H9 (cell line): ENCODE data around the gene FAM43A. TPM values are rescaled to one million over a fixed set of nuclear protein-coding genes. Genes with fewer than 3 reads are reported as not detected.
A peak's percentile ranks its signal among the peaks of the same experiment; 100 is the strongest.

Experiments used
- DNase-seq: peaks from one replicate; pipeline ENCODE4 v3.0.0-alpha.2; 2017
- H2AFZ ChIP-seq: one replicate; pipeline ENCODE4 v1.6.1; 2013; ENCODE audit warnings: mild to moderate bottlenecking, low read length, control low read depth, moderate library complexity
- H2AK5ac ChIP-seq: 2 replicates; pipeline ENCODE4 v1.6.1; 2013; ENCODE audit warnings: low read length, control low read depth, mixed read lengths; ENCODE audit not compliant: insufficient read length
- H2BK120ac ChIP-seq: one replicate; pipeline ENCODE4 v1.6.1; 2013; ENCODE audit warnings: low read depth, mild to moderate bottlenecking, low read length, control low read depth, inconsistent platforms; ENCODE audit not compliant: poor library complexity, severe bottlenecking
- H2BK12ac ChIP-seq: 2 replicates; pipeline ENCODE4 v1.6.1; 2013; ENCODE audit warnings: low read length, control low read depth, mixed read lengths, low read depth; ENCODE audit not compliant: insufficient read length
- H2BK15ac ChIP-seq: 2 replicates; pipeline ENCODE4 v1.6.1; 2013; ENCODE audit warnings: low read depth, low read length, control low read depth
- H2BK20ac ChIP-seq: one replicate; pipeline ENCODE4 v1.6.1; 2013; ENCODE audit warnings: low read depth, mild to moderate bottlenecking, low read length, control low read depth, inconsistent platforms; ENCODE audit not compliant: poor library complexity, severe bottlenecking
- H2BK5ac ChIP-seq: 2 replicates; pipeline ENCODE4 v1.6.1; 2013; ENCODE audit warnings: low read length, control low read depth, mixed read lengths; ENCODE audit not compliant: insufficient read length
- H3K14ac ChIP-seq: 2 replicates; pipeline ENCODE4 v1.6.1; 2013; ENCODE audit warnings: low read length, control low read depth; ENCODE audit not compliant: insufficient read depth
- H3K18ac ChIP-seq: 2 replicates; pipeline ENCODE4 v1.6.1; 2013; ENCODE audit warnings: low read depth, mild to moderate bottlenecking, mixed read lengths, low read length, control low read depth; ENCODE audit not compliant: insufficient read length
- H3K23ac ChIP-seq: 2 replicates; pipeline ENCODE4 v1.6.1; 2013; ENCODE audit warnings: low read length, control low read depth, mixed read lengths, low read depth; ENCODE audit not compliant: insufficient read length
- H3K23me2 ChIP-seq: 2 replicates; pipeline ENCODE4 v1.6.1; 2013; ENCODE audit warnings: low read depth, mild to moderate bottlenecking, mixed read lengths, low read length, control low read depth; ENCODE audit not compliant: insufficient read length, poor library complexity, severe bottlenecking
- H3K27ac ChIP-seq: 2 replicates; pipeline ENCODE4 v1.5.1; 2013; ENCODE audit warnings: low read length, control low read depth, mixed read lengths, low read depth; ENCODE audit not compliant: insufficient read length
- H3K27me3 ChIP-seq: 2 replicates; pipeline ENCODE4 v1.6.1; 2013; ENCODE audit warnings: low read length, control low read depth, inconsistent platforms; ENCODE audit not compliant: insufficient read depth
- H3K4ac ChIP-seq: 2 replicates; pipeline ENCODE4 v1.6.1; 2013; ENCODE audit warnings: low read depth, mild to moderate bottlenecking, control low read depth, inconsistent platforms, low read length, moderate library complexity
- H3K4me1 ChIP-seq: 2 replicates; pipeline ENCODE4 v1.6.1; 2013; ENCODE audit warnings: low read length, control low read depth, inconsistent platforms; ENCODE audit not compliant: insufficient read depth
- H3K4me2 ChIP-seq: 2 replicates; pipeline ENCODE4 v1.6.1; 2013; ENCODE audit warnings: low read length, control low read depth, mixed read lengths; ENCODE audit not compliant: insufficient read length, insufficient read depth
- H3K56ac ChIP-seq: 2 replicates; pipeline ENCODE4 v1.6.1; 2013; ENCODE audit warnings: low read depth, mild to moderate bottlenecking, mixed read lengths, low read length, control low read depth; ENCODE audit not compliant: insufficient read length
- H3K79me1 ChIP-seq: 2 replicates; pipeline ENCODE4 v1.6.1; 2013; ENCODE audit warnings: low read depth, mild to moderate bottlenecking, moderate library complexity, low read length, control low read depth, inconsistent platforms; ENCODE audit not compliant: insufficient read depth, poor library complexity, severe bottlenecking
- H3K79me2 ChIP-seq: 2 replicates; pipeline ENCODE4 v1.6.1; 2013; ENCODE audit warnings: low read length, control low read depth, inconsistent platforms; ENCODE audit not compliant: insufficient read depth
- H3K9ac ChIP-seq: 2 replicates; pipeline ENCODE4 v1.6.1; 2013; ENCODE audit warnings: low read length, control low read depth, mixed read lengths; ENCODE audit not compliant: insufficient read length; ENCODE audit errors: extremely low read depth
- H3K9me3 ChIP-seq: one replicate; pipeline ENCODE4 v1.6.1; 2013; ENCODE audit warnings: low read depth, low read length, inconsistent platforms; ENCODE audit not compliant: control insufficient read depth
- H3T11ph ChIP-seq: one replicate; pipeline ENCODE4 v1.6.1; 2013; ENCODE audit warnings: mild to moderate bottlenecking, low read length, control low read depth, inconsistent platforms
- H4K20me1 ChIP-seq: one replicate; pipeline ENCODE4 v1.6.1; 2013; ENCODE audit not compliant: control insufficient read depth, insufficient read length, insufficient read depth
- H4K5ac ChIP-seq: 2 replicates; pipeline ENCODE4 v1.6.1; 2013; ENCODE audit warnings: low read depth, mild to moderate bottlenecking, mixed read lengths, low read length, control low read depth; ENCODE audit not compliant: insufficient read length
- H4K8ac ChIP-seq: replicated peaks from 2 replicates; pipeline ENCODE4 v1.6.1; 2013; ENCODE audit warnings: low read length, control low read depth, mixed read lengths, low read depth; ENCODE audit not compliant: insufficient read length
- H4K91ac ChIP-seq: 2 replicates; pipeline ENCODE4 v1.6.1; 2013; ENCODE audit warnings: low read depth, mild to moderate bottlenecking, moderate library complexity, mixed read lengths, low read length, control low read depth; ENCODE audit not compliant: insufficient read length
- H3K27ac Mint-ChIP-seq, 3 experiments: 2 replicates in 2 of 3; 3 replicates in 1 of 3; pipeline ENCODE4 v1.8.0; 2020 to 2021; ENCODE audit warnings: mixed read lengths in 3 of 3, mild to moderate bottlenecking in 1 of 3, moderate library complexity in 1 of 3
- H3K27me3 Mint-ChIP-seq: 2 replicates; pipeline ENCODE4 v1.8.0; 2021; ENCODE audit warnings: low read depth, mild to moderate bottlenecking, moderate library complexity, mixed read lengths
- H3K36me3 Mint-ChIP-seq, 3 experiments: 2 replicates in 2 of 3; 3 replicates in 1 of 3; pipeline ENCODE4 v1.8.0; 2020 to 2021; ENCODE audit warnings: low read depth in 3 of 3, mixed read lengths in 3 of 3; ENCODE audit not compliant: insufficient read depth in 1 of 3
- H3K4me1 Mint-ChIP-seq, 2 experiments: 2 replicates each; pipeline ENCODE4 v1.8.0; 2020; ENCODE audit warnings: mixed read lengths in 2 of 2
- H3K4me3 Mint-ChIP-seq, 2 experiments: 2 replicates in 1 of 2; 3 replicates in 1 of 2; pipeline ENCODE4 v1.8.0; 2020 to 2021; ENCODE audit warnings: mild to moderate bottlenecking in 2 of 2, mixed read lengths in 2 of 2, moderate library complexity in 1 of 2
- H3K9me3 Mint-ChIP-seq, 2 experiments: 2 replicates in 1 of 2; 3 replicates in 1 of 2; pipeline ENCODE4 v1.8.0; 2020; ENCODE audit warnings: mild to moderate bottlenecking in 2 of 2, mixed read lengths in 2 of 2, moderate library complexity in 1 of 2
- WGBS: extraction: QIAGEN DNeasy Blood & Tissue Kit; methylation state at CpG from one replicate; pipeline ENCODE4 v1.1.7; 2013; ENCODE audit warnings: missing lambda C conversion rate, low lambda C conversion rate, mixed read lengths; ENCODE audit not compliant: insufficient read length; ENCODE audit errors: extremely low coverage; 5-methylcytosine and 5-hydroxymethylcytosine counted together
- total RNA-seq: library from RNA; stranded (reverse); gene quantifications from 2 replicates; pipeline ENCODE4 v1.2.1, GENCODE V29; 2021
- TF ChIP-seq, protein P1 (sequence below): fragments of 200-600 bp; sonication (generic); conservative IDR thresholded peaks from 3 replicates; pipeline ENCODE4 v1.8.0; 2021; ENCODE audit warnings: antibody characterized with exemption, mild to moderate bottlenecking

The FAM43A gene
- total RNA-seq, 1 experiment from 2014 or later = 2.7 TPM

DNA sequence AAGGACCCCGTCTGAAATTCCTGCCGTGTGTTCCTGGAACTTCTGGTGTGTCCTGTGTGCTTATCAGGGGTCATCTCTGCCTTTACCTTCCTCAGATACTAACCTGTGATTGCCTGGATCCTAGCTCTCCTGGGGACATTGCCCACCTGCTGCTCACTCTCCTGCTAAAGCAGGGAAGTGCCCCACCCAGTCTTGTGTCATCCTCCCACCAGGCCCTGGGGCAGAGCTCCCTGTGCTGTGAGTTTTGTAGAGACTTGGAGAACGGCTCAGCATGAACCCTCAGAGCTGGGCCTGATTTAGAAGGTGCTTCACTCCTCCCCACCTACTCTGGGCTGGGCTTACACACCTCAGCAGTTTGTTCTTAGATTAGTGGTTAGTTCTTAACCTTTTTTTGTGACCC is 48.6 kb upstream of the FAM43A start:
- H2AFZ ChIP-seq = no peak overlapping the region
- no peaks in the 10 kb centered on the region for H3K23me2 ChIP-seq
- H3K23ac ChIP-seq = no peak overlapping the region
- no peaks in the 10 kb centered on the region for H3K79me1 ChIP-seq
- no peaks in the 10 kb centered on the region for H3K4me1 ChIP-seq
- H3K4ac ChIP-seq = no peak overlapping the region
- H4K5ac ChIP-seq = no peak overlapping the region
- no peak overlapping the region for H4K8ac ChIP-seq
- H4K91ac ChIP-seq = no peak overlapping the region
- no peak overlapping the region for H3K27ac ChIP-seq
- H3K4me2 ChIP-seq = no peak overlapping the region
- no peak overlapping the region for H2BK15ac ChIP-seq
- no peak for DNase-seq
- no peak overlapping the region for H3K56ac ChIP-seq
- H3K27me3 Mint-ChIP-seq = no peaks in the 10 kb centered on the region
- no peak overlapping the region for H3T11ph ChIP-seq
- H3K4me3 Mint-ChIP-seq = no peak overlapping the region
- no peaks in the 10 kb centered on the region for H3K9me3 ChIP-seq
- H2AK5ac ChIP-seq = no peak overlapping the region
- no peak overlapping the region for H2BK20ac ChIP-seq
- no peak overlapping the region for H2BK12ac ChIP-seq
- no peak overlapping the region for H2BK120ac ChIP-seq
- peaks cover 6 to 16% of the 10 kb centered on the region in 2 experiments for H3K4me1 Mint-ChIP-seq
- no peaks in the 10 kb centered on the region for H3K9me3 Mint-ChIP-seq
- H2BK5ac ChIP-seq = no peak overlapping the region
- H3K14ac ChIP-seq = no peak overlapping the region
- peaks cover 15 to 28% (median 18%) of the 10 kb centered on the region in 3 experiments for H3K36me3 Mint-ChIP-seq
- H3K27me3 ChIP-seq = no peaks in the 10 kb centered on the region
- H4K20me1 ChIP-seq = no peaks in the 10 kb centered on the region
- WGBS = no CpG with 5 or more reads among the region's 3 CpGs
- no peak overlapping the region for H3K18ac ChIP-seq
- TF ChIP-seq, protein P1, sequence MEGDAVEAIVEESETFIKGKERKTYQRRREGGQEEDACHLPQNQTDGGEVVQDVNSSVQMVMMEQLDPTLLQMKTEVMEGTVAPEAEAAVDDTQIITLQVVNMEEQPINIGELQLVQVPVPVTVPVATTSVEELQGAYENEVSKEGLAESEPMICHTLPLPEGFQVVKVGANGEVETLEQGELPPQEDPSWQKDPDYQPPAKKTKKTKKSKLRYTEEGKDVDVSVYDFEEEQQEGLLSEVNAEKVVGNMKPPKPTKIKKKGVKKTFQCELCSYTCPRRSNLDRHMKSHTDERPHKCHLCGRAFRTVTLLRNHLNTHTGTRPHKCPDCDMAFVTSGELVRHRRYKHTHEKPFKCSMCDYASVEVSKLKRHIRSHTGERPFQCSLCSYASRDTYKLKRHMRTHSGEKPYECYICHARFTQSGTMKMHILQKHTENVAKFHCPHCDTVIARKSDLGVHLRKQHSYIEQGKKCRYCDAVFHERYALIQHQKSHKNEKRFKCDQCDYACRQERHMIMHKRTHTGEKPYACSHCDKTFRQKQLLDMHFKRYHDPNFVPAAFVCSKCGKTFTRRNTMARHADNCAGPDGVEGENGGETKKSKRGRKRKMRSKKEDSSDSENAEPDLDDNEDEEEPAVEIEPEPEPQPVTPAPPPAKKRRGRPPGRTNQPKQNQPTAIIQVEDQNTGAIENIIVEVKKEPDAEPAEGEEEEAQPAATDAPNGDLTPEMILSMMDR = no peak
- no peaks in the 10 kb centered on the region for H3K79me2 ChIP-seq
- peak overlapping the region in 2 of 3 experiments; percentile 32 to 73; a peak in 2 of 7 replicates for H3K27ac Mint-ChIP-seq
- H3K9ac ChIP-seq = no peak overlapping the region
